Natural killer cell treated with Interleukin-12 subunit alpha and Interleukin-12 subunit beta and Interleukin-15 and Interleukin-18, amount 100 ng/mL, for 72 hours (primary cell): ENCODE measurements around the gene UGT1A8. TPM values are rescaled to one million over a fixed set of nuclear protein-coding genes. Genes with fewer than 3 reads are reported as not detected.
"Not testable (repeated sequence)": the region's sequence is repeated elsewhere in the genome, so short reads cannot be mapped to it uniquely, and the experiment has no call there.

Source experiments
- ATAC-seq, 2 donors: fragments of 150-1000 bp; cut with Tn5 transposase in 1 of 2; sonication (Bioruptor Pico), chemical (Tn5 transposase) in 1 of 2; 2 replicates each; pipeline ENCODE4 v1.10.0; 2021
- DNase-seq: peaks from one replicate; pipeline ENCODE4 v3.0.0; 2022; ENCODE audit warnings: low spot score
- H3K27ac Mint-ChIP-seq, 2 donors: 1 replicate in 1 of 2; 2 replicates in 1 of 2; pipeline ENCODE4 v1.8.0; 2022; ENCODE audit warnings: mixed read lengths in 2 of 2, mild to moderate bottlenecking in 1 of 2, moderate library complexity in 1 of 2
- H3K27me3 Mint-ChIP-seq, 2 donors: 1 replicate in 1 of 2; 2 replicates in 1 of 2; pipeline ENCODE4 v1.8.0; 2022; ENCODE audit warnings: mixed read lengths in 2 of 2
- H3K36me3 Mint-ChIP-seq: one replicate; pipeline ENCODE4 v1.8.0; 2022; ENCODE audit warnings: mixed read lengths
- H3K4me1 Mint-ChIP-seq, 2 donors: 1 replicate in 1 of 2; 2 replicates in 1 of 2; pipeline ENCODE4 v1.8.0; 2022; ENCODE audit warnings: low read depth in 2 of 2, mixed read lengths in 2 of 2, mild to moderate bottlenecking in 1 of 2
- H3K4me3 Mint-ChIP-seq: one replicate; pipeline ENCODE4 v1.8.0; 2022; ENCODE audit warnings: mixed read lengths
- H3K9me3 Mint-ChIP-seq: 2 replicates; pipeline ENCODE4 v1.8.0; 2022; ENCODE audit warnings: mixed read lengths
- total RNA-seq, 2 donors: library from RNA; stranded (reverse); gene quantifications; one replicate each; pipeline ENCODE4 v1.2.3, GENCODE V29; 2022

UGT1A8 gene
- total RNA-seq, 2 donors from 2014 or later = not detected

DNA sequence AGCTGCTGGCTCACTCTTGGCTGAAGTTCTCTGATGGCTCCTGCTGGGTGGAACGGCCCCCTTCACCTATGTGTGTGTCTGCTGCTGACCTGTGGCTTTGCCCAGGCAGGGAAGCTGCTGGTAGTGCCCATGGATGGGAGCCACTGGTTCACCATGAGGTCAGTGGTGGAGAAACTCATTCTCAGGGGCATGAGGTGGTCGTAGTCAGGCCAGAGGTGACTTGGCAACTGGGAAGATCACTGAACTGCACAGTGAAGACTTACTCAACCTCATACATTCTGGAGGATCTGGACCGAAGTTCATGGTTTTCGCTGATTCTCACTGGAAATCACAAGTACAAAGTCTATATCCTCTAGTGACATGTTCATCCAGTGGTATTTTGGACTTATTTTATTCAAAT, 13.9 kb upstream of the UGT1A8 start:
- Mint-ChIP-seq H3K27ac (no peak overlapping the region), H3K9me3 (no peaks in the 10 kb centered on the region), H3K36me3 (no peaks in the 10 kb centered on the region), H3K4me1 (no peaks in the 10 kb centered on the region), H3K4me3 (no peak overlapping the region), H3K27me3 (peaks cover 15 to 32% of the 10 kb centered on the region in 2 donors)
- no peak for ATAC-seq
- no peak for DNase-seq

DNA sequence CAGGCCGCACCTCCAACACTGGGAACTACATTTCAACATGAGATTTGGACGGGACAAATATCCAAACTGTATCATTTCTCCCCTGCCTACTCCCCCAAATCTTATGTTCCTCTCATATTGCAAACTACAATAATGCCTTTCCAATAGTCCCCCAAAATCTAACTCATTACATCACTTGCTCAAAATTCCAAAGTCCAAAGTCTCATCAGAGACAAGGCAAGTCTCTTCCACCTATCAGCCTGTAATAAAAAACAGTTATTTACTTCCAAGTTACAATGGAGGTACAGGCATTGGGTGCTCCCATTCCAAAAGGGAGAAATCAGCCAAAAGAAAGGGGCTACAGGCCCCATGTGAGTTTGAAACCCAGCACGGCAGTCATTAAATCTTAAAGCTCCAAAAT, 12.6 kb upstream of the UGT1A8 start:
- H3K27ac Mint-ChIP-seq = no peak overlapping the region

DNA sequence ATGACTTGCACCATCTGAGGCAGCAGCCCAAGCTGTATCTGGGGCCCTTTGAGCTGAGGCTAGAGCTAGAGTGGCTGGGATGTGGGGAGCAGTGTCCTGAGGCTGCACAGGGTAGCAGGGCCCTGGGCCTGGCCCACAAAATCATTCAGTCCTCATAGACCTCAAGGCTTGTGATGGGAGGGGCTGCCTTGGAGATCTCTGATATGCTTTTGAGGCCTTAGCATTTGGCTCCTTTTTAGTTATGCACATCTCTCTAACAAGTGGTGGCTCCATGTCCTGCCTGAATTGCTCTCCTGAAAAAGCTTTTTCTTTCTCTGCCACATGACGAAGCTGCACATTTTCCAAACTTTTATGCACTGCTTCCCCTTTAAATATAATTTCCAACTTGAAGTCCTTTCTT, 11.8 kb upstream of the UGT1A8 start:
- ATAC-seq = no peak
- H3K27ac Mint-ChIP-seq = no peak overlapping the region
- H3K27me3 Mint-ChIP-seq = peaks cover 21 to 24% of the 10 kb centered on the region in 2 donors
- no peak overlapping the region for H3K4me3 Mint-ChIP-seq
- peaks cover 5% of the 10 kb centered on the region for H3K36me3 Mint-ChIP-seq
- H3K9me3 Mint-ChIP-seq = no peaks in the 10 kb centered on the region
- H3K4me1 Mint-ChIP-seq = no peaks in the 10 kb centered on the region
- DNase-seq = no peak

More for the DNA sequence above, 12.6 kb upstream of the UGT1A8 start:
- Mint-ChIP-seq H3K4me1 (no peaks in the 10 kb centered on the region), H3K9me3 (no peaks in the 10 kb centered on the region), H3K36me3 (no peaks in the 10 kb centered on the region), H3K27me3 (peaks cover 15 to 30% of the 10 kb centered on the region in 2 donors), H3K4me3 (no peak overlapping the region)
- ATAC-seq (no peak), DNase-seq (no peak)

DNA sequence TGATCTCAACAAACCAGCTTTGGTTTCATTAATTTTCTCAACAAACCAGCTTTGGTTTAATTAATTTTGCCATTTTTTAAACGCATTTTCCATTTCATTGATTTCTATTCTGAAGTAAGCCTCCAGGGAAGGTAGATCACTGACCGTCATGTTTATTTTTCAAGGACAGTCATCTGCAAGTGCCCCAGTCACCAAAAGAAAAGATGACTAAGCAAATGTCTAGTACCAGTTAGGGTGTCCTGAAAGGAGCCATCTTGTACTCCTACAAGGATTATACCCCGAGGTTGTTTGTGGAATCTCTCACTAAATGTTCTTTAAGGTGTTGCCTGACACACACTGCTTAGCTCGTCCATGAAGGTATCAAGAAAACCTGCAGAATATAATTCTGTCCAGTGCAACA, 6.1 kb upstream of the UGT1A8 start:
- peaks cover 32% of the 10 kb centered on the region for H3K36me3 Mint-ChIP-seq
- H3K4me3 Mint-ChIP-seq = no peak overlapping the region
- DNase-seq = no peak
- no peaks in the 10 kb centered on the region for H3K4me1 Mint-ChIP-seq
- peaks cover 38 to 55% of the 10 kb centered on the region in 2 donors for H3K27me3 Mint-ChIP-seq
- H3K9me3 Mint-ChIP-seq = peaks cover 12% of the 10 kb centered on the region
- no peak overlapping the region for H3K27ac Mint-ChIP-seq
- no peak for ATAC-seq

- Mint-ChIP-seq H3K36me3 (peaks cover 7% of the 10 kb centered on the region), H3K9me3 (peaks cover under 1% of the 10 kb centered on the region), H3K27me3 (peaks cover 18 to 21% of the 10 kb centered on the region in 2 donors), H3K4me1 (no peaks in the 10 kb centered on the region), H3K27ac (no peak overlapping the region), H3K4me3 (no peak overlapping the region)
- no peak for ATAC-seq
- DNase-seq = no peak
These were observed 2.8 kb downstream of the UGT1A8 start for GRCh38 chr2:233620204-233620603.

DNA sequence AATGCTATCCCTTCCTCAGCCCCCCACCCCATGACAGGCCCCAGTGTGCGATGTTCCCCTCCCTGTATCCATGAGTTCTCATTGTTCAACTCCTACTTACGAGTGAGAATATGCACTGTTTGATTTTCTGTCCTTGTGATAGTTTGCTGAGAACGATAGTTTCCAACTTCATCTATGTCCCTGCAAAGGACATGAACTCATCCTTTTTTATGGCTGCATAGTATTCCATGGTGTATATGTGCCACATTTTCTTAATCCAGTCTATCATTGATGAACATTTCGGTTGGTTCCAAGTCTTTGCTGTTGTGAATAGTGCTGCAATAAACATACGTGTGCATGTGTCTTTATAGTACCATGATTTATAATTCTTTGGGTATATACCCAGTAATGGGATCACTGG, 4.4 kb downstream of the UGT1A8 start:
- peaks cover 17 to 18% of the 10 kb centered on the region in 2 donors for H3K27me3 Mint-ChIP-seq
- H3K4me1 Mint-ChIP-seq, H3K9me3 Mint-ChIP-seq, H3K4me3 Mint-ChIP-seq, H3K27ac Mint-ChIP-seq, ATAC-seq, DNase-seq, H3K36me3 Mint-ChIP-seq: not testable (repeated sequence)

DNA sequence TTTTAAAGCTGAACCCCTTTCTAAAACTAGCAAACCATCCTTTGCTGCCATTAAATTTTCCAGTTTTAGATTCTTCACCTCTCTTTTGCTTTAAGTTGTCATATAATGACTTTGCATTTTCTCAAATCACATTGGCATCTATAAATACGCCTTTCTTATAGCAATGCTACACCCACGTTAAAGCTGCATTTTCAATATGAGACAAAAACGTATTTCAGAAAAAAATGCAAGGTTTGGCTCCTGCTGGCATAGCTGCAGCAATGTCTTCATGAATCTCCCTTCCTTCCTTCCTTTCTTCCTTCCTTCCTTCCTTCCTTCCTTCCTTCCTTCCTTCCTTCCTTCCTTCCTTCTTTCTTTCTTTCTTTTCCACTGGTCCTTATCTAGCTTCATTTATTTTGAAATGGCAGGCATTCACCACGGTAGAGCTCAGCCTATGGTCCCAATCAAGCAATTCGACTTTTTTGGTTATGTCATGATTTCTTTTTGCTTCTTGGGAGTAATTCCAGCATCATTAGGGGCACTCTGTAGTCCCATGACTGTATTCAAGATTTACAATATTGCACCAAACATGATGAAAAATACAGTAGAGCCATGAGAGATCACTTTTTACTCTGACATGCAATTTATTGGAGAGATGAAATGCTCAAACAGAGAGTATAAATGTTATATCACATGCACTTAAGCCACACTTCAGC, 10.0 kb downstream of the UGT1A8 start:
- H3K4me3 Mint-ChIP-seq = no peak overlapping the region
- H3K27ac Mint-ChIP-seq = no peak overlapping the region
- H3K9me3 Mint-ChIP-seq = peaks cover 10% of the 10 kb centered on the region
- no peaks in the 10 kb centered on the region for H3K4me1 Mint-ChIP-seq
- H3K27me3 Mint-ChIP-seq = peaks cover 39 to 62% of the 10 kb centered on the region in 2 donors
- peaks cover 22% of the 10 kb centered on the region for H3K36me3 Mint-ChIP-seq
- ATAC-seq (no peak), DNase-seq (no peak)

DNA sequence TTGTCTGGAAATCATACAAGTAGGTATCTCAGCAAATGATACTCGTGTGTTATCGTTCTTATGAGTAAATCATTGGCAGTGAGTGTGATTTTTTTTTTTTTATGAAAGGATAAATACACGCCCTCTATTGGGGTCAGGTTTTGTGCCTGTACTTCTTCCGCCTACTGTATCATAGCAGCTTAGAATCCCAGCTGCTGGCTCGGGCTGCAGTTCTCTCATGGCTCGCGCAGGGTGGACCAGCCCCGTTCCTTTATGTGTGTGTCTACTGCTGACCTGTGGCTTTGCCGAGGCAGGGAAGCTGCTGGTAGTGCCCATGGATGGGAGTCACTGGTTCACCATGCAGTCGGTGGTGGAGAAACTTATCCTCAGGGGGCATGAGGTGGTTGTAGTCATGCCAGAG, 18.9 kb downstream of the UGT1A8 start, which contains the start of gene UGT1A10:
UGT1A10 (plus strand) TSS at position 143 of the 400 bp plus-strand sequence; CDS start at position 218, 75 bp downstream.
- H3K36me3 Mint-ChIP-seq, H3K9me3 Mint-ChIP-seq, H3K27ac Mint-ChIP-seq, DNase-seq, H3K4me3 Mint-ChIP-seq, H3K4me1 Mint-ChIP-seq, ATAC-seq: not testable (repeated sequence)
- H3K27me3 Mint-ChIP-seq = peaks cover 25 to 52% of the 10 kb centered on the region in 2 donors

DNA sequence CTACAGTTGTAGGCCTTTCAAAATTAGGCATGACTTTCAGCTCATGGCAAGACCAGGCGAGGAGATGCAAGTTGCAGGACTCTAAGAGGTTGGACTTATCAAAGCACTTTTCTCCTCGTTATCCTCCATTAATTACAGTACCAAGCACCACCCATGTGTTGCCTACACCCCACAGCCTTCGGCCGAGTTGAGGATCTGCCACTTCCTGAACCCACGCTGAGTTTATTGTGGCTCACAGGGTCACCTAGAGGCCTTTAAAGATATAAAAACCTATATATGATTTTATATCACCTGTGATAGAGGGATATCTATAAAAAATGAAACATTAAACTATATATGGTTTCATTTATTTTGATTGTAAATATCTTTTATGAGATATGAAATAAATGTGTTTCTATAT, 21.4 kb downstream of the UGT1A8 start:
- Mint-ChIP-seq H3K27me3 (peaks cover 23 to 33% of the 10 kb centered on the region in 2 donors), H3K9me3 (peaks cover 3% of the 10 kb centered on the region), H3K4me3 (no peak overlapping the region), H3K27ac (no peak overlapping the region), H3K4me1 (no peaks in the 10 kb centered on the region), H3K36me3 (no peaks in the 10 kb centered on the region)
- DNase-seq (no peak), ATAC-seq (no peak)

GRCh38 chr2:233639860-233640259, 22.4 kb downstream of the UGT1A8 start:
- Mint-ChIP-seq H3K27ac (no peak overlapping the region), H3K4me1 (no peaks in the 10 kb centered on the region), H3K4me3 (no peak overlapping the region), H3K36me3 (no peaks in the 10 kb centered on the region), H3K9me3 (peaks cover 3% of the 10 kb centered on the region), H3K27me3 (peaks cover 20 to 27% of the 10 kb centered on the region in 2 donors)
- no peak for ATAC-seq
- DNase-seq = no peak

- DNase-seq (no peak), ATAC-seq (no peak)
- peaks cover 17% of the 10 kb centered on the region for H3K36me3 Mint-ChIP-seq
- H3K27ac Mint-ChIP-seq = no peak overlapping the region
- peaks cover 8% of the 10 kb centered on the region for H3K9me3 Mint-ChIP-seq
- peaks cover 5 to 15% of the 10 kb centered on the region in 2 donors for H3K4me1 Mint-ChIP-seq
- peaks cover 16 to 25% of the 10 kb centered on the region in 2 donors for H3K27me3 Mint-ChIP-seq
- H3K4me3 Mint-ChIP-seq = no peak overlapping the region
These were observed 25.7 kb downstream of the UGT1A8 start for GRCh38 chr2:233643128-233643527.

DNA sequence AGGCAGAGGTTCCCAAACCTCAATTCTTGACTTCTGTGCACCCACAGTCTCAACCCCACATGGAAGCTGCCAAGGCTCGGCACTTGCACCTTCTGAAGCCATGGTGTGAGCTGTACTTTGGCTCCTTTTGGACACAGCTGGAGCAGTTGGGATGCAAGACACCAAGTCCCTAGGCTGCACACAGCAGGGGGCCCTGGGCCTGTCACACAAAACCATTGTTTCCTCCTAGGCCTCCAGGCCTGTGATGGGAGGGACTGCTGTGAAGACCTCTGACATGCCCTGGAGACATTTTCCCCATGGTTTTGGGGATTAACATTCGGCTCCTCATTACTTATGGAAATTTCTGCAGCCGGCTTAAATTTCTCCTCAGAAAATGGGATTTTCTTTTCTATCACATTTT, 28.6 kb downstream of the UGT1A8 start:
- not testable (repeated sequence) for H3K9me3 Mint-ChIP-seq, H3K4me3 Mint-ChIP-seq, H3K27ac Mint-ChIP-seq, ATAC-seq, DNase-seq
- H3K27me3 Mint-ChIP-seq = peaks cover 14 to 33% of the 10 kb centered on the region in 2 donors
- peaks cover 5 to 15% of the 10 kb centered on the region in 2 donors for H3K4me1 Mint-ChIP-seq
- H3K36me3 Mint-ChIP-seq = peaks cover 17% of the 10 kb centered on the region

DNA sequence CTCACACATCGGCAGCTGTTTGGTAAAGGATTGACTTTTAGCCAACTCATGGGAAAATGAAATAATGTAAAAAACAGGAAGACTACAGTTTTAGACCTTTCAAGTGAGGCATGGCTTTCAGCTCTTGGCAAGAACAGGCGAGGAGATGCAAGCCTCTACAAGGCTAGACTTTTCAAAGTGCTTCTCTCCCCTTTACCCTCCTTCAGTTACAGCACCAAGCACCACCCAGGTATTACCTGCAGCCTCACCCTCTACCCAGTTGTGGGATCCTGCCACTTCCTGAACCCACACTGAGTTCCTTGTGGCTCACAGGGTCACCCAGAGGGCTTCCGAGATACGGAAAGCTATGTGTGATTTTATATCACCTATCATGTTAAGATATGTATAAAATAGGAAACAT, 33.5 kb downstream of the UGT1A8 start:
- Mint-ChIP-seq H3K4me1 (peaks cover 18 to 28% of the 10 kb centered on the region in 2 donors), H3K9me3 (peaks cover 5% of the 10 kb centered on the region), H3K36me3 (peaks cover 17% of the 10 kb centered on the region), H3K4me3 (no peak overlapping the region), H3K27me3 (peaks cover 12 to 37% of the 10 kb centered on the region in 2 donors), H3K27ac (no peak overlapping the region)
- ATAC-seq (no peak), DNase-seq (no peak)

DNA sequence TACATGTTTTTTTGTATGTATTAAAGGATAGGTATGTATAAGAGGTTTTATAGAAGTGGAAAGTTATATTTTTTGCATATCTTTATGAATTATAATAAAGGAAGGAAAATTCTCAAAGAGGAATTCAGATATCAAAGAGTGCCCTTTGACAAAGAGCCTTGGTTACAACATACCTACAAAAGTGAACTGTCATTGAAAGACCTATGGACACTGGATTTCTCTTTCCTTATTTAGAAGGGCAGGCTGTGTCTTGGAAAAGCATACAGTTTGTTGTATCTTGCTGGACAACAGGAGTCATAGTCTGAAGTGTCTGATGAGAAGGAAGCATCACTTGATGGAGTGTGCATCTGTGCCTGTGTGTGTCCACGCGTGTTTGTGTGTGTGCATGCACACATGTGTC, 34.0 kb downstream of the UGT1A8 start:
- DNase-seq = no peak
- Mint-ChIP-seq H3K9me3 (peaks cover 4% of the 10 kb centered on the region), H3K36me3 (peaks cover 15% of the 10 kb centered on the region), H3K27me3 (peaks cover 12 to 36% of the 10 kb centered on the region in 2 donors), H3K27ac (no peak overlapping the region), H3K4me3 (no peak overlapping the region), H3K4me1 (peaks cover 21 to 32% of the 10 kb centered on the region in 2 donors)
- ATAC-seq = no peak
